Neural cell (in vitro differentiated cells): ENCODE data around the gene IL1RAP. TPM values are rescaled to one million over a fixed set of nuclear protein-coding genes. Genes with fewer than 3 reads are reported as not detected.

Source experiments
- H2AFZ ChIP-seq: fragments of 200-600, 300-800 bp; sonication (generic), shearing (Covaris generic); 2 replicates; pipeline ENCODE4 v1.6.0; 2014; ENCODE audit warnings: low read depth, mild to moderate bottlenecking, antibody characterized with exemption, low read length, moderate library complexity
- H3F3A ChIP-seq: fragments of 200-600 bp; shearing (Covaris generic); 2 replicates; pipeline ENCODE4 v1.6.1; 2016; ENCODE audit warnings: mild to moderate bottlenecking, moderate library complexity, mixed read lengths, antibody characterized with exemption, low read length; ENCODE audit not compliant: insufficient read depth, poor library complexity, severe bottlenecking
- H3K27ac ChIP-seq: fragments of 200-600, 300-800 bp; sonication (generic), shearing (Covaris generic); 2 replicates; pipeline ENCODE4 v1.5.1; 2014; ENCODE audit warnings: mild to moderate bottlenecking, low read length, moderate library complexity
- H3K27me3 ChIP-seq: fragments of 300-800, 200-600 bp; sonication (generic), shearing (Covaris generic); 2 replicates; pipeline ENCODE4 v1.6.0; 2014; ENCODE audit warnings: mild to moderate bottlenecking, low read depth, low read length, moderate library complexity; ENCODE audit not compliant: insufficient read depth
- H3K36me3 ChIP-seq: fragments of 300-800, 200-600 bp; sonication (generic), shearing (Covaris generic); 2 replicates; pipeline ENCODE4 v1.5.1; 2014; ENCODE audit warnings: mild to moderate bottlenecking, antibody characterized with exemption, low read length, moderate library complexity; ENCODE audit not compliant: insufficient read depth
- H3K4me2 ChIP-seq: fragments of 300-800, 200-600 bp; sonication (generic), shearing (Covaris generic); 2 replicates; pipeline ENCODE4 v1.6.0; 2014; ENCODE audit warnings: mild to moderate bottlenecking, low read length
- H3K4me3 ChIP-seq: fragments of 300-800, 200-600 bp; sonication (generic), shearing (Covaris generic); 2 replicates; pipeline ENCODE4 v1.5.1; 2014; ENCODE audit warnings: mild to moderate bottlenecking, low read length, moderate library complexity
- H3K79me2 ChIP-seq: fragments of 200-600 bp; shearing (Covaris generic); replicated peaks from 2 replicates; pipeline ENCODE4 v1.6.0; 2014; ENCODE audit warnings: mild to moderate bottlenecking, low read length, moderate library complexity; ENCODE audit not compliant: insufficient read depth
- H3K9ac ChIP-seq: fragments of 300-800, 200-600 bp; sonication (generic), shearing (Covaris generic); 2 replicates; pipeline ENCODE4 v1.6.1; 2016; ENCODE audit warnings: mild to moderate bottlenecking, low read length, mixed read lengths
- H3K9me2 ChIP-seq: fragments of 200-600 bp; shearing (Covaris generic); 2 replicates; pipeline ENCODE4 v1.6.1; 2016; ENCODE audit warnings: mild to moderate bottlenecking, low read length, mixed read lengths; ENCODE audit not compliant: insufficient read depth
- H3K9me3 ChIP-seq: fragments of 200-600, 300-800 bp; sonication (generic), shearing (Covaris generic); 2 replicates; pipeline ENCODE4 v1.6.1; 2016; ENCODE audit warnings: mild to moderate bottlenecking, mixed run types, low read length, moderate library complexity, mixed read lengths
- H4K20me1 ChIP-seq: fragments of 200-600 bp; shearing (Covaris generic); 2 replicates; pipeline ENCODE4 v1.6.1; 2016; ENCODE audit warnings: mild to moderate bottlenecking, mixed run types; ENCODE audit not compliant: insufficient read depth
- EP300 ChIP-seq: fragments of 450-650 bp; conservative IDR thresholded peaks from 2 replicates; pipeline ENCODE4 v1.6.1; 2014; ENCODE audit warnings: antibody characterized with exemption, mild to moderate bottlenecking, moderate library complexity; ENCODE audit not compliant: poor library complexity, severe bottlenecking
- EZH2 ChIP-seq: fragments of 200-600, 300-800 bp; shearing (Covaris generic), sonication (generic); IDR thresholded peaks from 2 replicates; pipeline ENCODE4 v1.6.1; 2014; ENCODE audit warnings: antibody characterized with exemption, low read length, borderline replicate concordance, mild to moderate bottlenecking; ENCODE audit not compliant: insufficient read depth, poor library complexity, severe bottlenecking
- MXI1 ChIP-seq: fragments of 450-650 bp; conservative IDR thresholded peaks from 2 replicates; pipeline ENCODE4 v1.6.1; 2014; ENCODE audit warnings: antibody characterized with exemption, mild to moderate bottlenecking; ENCODE audit not compliant: poor library complexity, severe bottlenecking
- POLR2AphosphoS5 ChIP-seq: IDR thresholded peaks from 2 replicates; pipeline ENCODE4 v1.6.1; 2012
- RAD21 ChIP-seq: fragments of 450-650 bp; conservative IDR thresholded peaks from 2 replicates; pipeline ENCODE4 v1.6.1; 2014; ENCODE audit warnings: antibody characterized with exemption, mild to moderate bottlenecking, moderate library complexity
- REST ChIP-seq: IDR thresholded peaks from 2 replicates; pipeline ENCODE4 v1.6.1; 2012; ENCODE audit warnings: borderline replicate concordance
- SMC3 ChIP-seq: fragments of 450-650 bp; conservative IDR thresholded peaks from 2 replicates; pipeline ENCODE4 v1.6.1; 2014; ENCODE audit warnings: antibody characterized with exemption, mild to moderate bottlenecking, moderate library complexity; ENCODE audit not compliant: poor library complexity
- TAF1 ChIP-seq: IDR thresholded peaks from 2 replicates; pipeline ENCODE4 v1.6.1; 2012; ENCODE audit warnings: low read depth
- polyA plus RNA-seq: library from polyadenylated mRNA; depleted of rRNA; stranded (reverse); fragments of >200 nt; gene quantifications from 2 replicates; pipeline ENCODE4 v1.2.3, GENCODE V29; 2014
- TF ChIP-seq, protein P1 (sequence below): fragments of 450-650 bp; IDR thresholded peaks from 2 replicates; pipeline ENCODE4 v1.5.1; 2014; ENCODE audit warnings: antibody characterized with exemption, mild to moderate bottlenecking, moderate library complexity; ENCODE audit not compliant: poor library complexity, severe bottlenecking

IL1RAP gene
- polyA plus RNA-seq, 1 donor from 2014 or later, result 24.6 TPM

GRCh38 chr3:190525634-190526033 is 11.7 kb downstream of the IL1RAP start:
- H3K27me3 ChIP-seq, result no peaks in the 10 kb centered on the region
- H3K79me2 ChIP-seq, result peaks cover 3% of the 10 kb centered on the region
- H3K36me3 ChIP-seq, result no peaks in the 10 kb centered on the region
- no peak overlapping the region for H3K4me3 ChIP-seq
- no peak overlapping the region for H3K9ac ChIP-seq
- no peak overlapping the region for H3K27ac ChIP-seq
- no peak overlapping the region for H3K4me2 ChIP-seq
- H3K9me3 ChIP-seq, result no peaks in the 10 kb centered on the region
- H3F3A ChIP-seq, result no peaks in the 10 kb centered on the region
- TF ChIP-seq SMC3 (no peak), TAF1 (no peak), MXI1 (no peak), POLR2AphosphoS5 (no peak), EZH2 (no peak), EP300 (no peak)
- TF ChIP-seq, protein P1, sequence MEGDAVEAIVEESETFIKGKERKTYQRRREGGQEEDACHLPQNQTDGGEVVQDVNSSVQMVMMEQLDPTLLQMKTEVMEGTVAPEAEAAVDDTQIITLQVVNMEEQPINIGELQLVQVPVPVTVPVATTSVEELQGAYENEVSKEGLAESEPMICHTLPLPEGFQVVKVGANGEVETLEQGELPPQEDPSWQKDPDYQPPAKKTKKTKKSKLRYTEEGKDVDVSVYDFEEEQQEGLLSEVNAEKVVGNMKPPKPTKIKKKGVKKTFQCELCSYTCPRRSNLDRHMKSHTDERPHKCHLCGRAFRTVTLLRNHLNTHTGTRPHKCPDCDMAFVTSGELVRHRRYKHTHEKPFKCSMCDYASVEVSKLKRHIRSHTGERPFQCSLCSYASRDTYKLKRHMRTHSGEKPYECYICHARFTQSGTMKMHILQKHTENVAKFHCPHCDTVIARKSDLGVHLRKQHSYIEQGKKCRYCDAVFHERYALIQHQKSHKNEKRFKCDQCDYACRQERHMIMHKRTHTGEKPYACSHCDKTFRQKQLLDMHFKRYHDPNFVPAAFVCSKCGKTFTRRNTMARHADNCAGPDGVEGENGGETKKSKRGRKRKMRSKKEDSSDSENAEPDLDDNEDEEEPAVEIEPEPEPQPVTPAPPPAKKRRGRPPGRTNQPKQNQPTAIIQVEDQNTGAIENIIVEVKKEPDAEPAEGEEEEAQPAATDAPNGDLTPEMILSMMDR, result no peak
- H2AFZ ChIP-seq, result no peak overlapping the region
- no peaks in the 10 kb centered on the region for H3K9me2 ChIP-seq
- no peaks in the 10 kb centered on the region for H4K20me1 ChIP-seq

DNA sequence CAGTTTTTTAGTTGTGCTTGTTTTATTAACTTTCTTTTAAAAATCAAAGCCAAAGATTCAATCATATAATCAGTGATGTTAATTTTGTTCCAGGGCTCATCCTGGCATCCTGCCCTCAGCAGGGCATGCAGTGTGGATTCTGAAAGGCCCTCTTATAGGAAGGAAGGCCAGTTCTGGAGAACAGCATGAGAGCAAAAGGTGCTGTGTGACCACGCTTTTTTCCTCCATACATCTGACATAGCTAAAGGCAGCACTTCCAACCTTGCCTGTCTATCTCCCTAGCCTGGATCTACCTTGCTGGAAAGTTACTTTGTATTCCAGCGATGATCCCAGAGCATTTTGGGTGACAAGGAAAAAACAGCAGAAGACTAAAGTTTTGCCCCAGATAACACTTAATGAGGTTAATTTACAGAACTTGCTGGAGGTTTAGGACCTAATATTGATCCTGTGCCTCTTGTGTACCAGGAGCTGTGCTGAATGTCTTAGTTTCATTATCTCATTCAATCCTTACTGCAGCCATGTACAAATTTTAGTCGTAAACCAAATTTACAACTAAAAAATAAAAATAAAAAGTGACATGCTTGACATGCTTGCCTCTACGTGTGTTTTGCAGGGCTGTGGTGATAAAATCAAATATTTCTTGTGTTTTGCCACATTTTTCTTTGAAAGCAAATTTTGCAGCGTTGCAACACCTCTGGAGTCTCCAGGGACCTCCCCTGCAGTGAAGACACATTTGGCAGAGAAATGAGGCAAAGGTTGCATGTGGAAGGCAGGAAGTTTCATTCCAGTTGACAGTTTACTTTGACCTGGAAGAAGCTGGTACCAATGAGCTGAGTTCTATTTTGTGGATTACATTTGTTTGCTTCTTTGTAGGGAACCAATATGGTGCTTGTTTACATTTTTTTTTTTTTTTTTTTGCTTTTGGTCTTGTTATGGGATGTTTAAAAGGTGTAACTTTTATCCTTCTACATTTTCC is 13.2 kb downstream of the IL1RAP start:
- Histone ChIP-seq H4K20me1 (no peaks in the 10 kb centered on the region), H3K9me2 (no peaks in the 10 kb centered on the region), H3K27me3 (no peaks in the 10 kb centered on the region), H3K27ac (no peak overlapping the region), H3K36me3 (no peaks in the 10 kb centered on the region), H2AFZ (no peak overlapping the region), H3K79me2 (no peaks in the 10 kb centered on the region), H3F3A (no peaks in the 10 kb centered on the region), H3K9ac (no peak overlapping the region), H3K9me3 (no peaks in the 10 kb centered on the region), H3K4me2 (no peak overlapping the region), H3K4me3 (no peak overlapping the region)
- TF ChIP-seq REST, result no peak
- no peak for TF ChIP-seq POLR2AphosphoS5
- no peak for TF ChIP-seq RAD21
- no peak for TF ChIP-seq SMC3
- TF ChIP-seq MXI1, result no peak
- no peak for TF ChIP-seq EP300
- TF ChIP-seq TAF1, result no peak
- TF ChIP-seq, protein P1, result no peak
- no peak for TF ChIP-seq EZH2
